BJ (cell line): ENCODE data around the gene FOXA1. TPM values are rescaled to one million over a fixed set of nuclear protein-coding genes. Genes with fewer than 3 reads are reported as not detected.
"Not testable (repeated sequence)": the region's sequence is repeated elsewhere in the genome, so short reads cannot be mapped to it uniquely, and the experiment has no call there.

Experiments
- CTCF ChIA-PET: fragments of 350-600 bp; formaldehyde crosslinking; extraction: SDS; loops from one replicate; lab custom pipeline; 2021; ENCODE audit warnings: antibody characterized with exemption, inconsistent platforms; lab: Yijun Ruan, JAX
- POLR2A ChIA-PET: fragments of 300-600 bp; sonication (Branson Sonifier 250); formaldehyde crosslinking; extraction: SDS; loops from one replicate; lab custom pipeline; 2021; ENCODE audit warnings: antibody characterized with exemption; lab: Charles Lee
- DNase-seq: peaks from one replicate; pipeline ENCODE4 v3.0.0-alpha.2; 2011; ENCODE audit warnings: low read depth
- H3K27me3 ChIP-seq: 2 replicates; pipeline ENCODE4 v1.6.0; 2011; ENCODE audit warnings: low read length; ENCODE audit not compliant: control insufficient read depth, insufficient read depth
- H3K36me3 ChIP-seq: 2 replicates; pipeline ENCODE4 v1.5.1; 2011; ENCODE audit warnings: low read length; ENCODE audit not compliant: control insufficient read depth, insufficient read depth
- H3K4me3 ChIP-seq: 2 replicates; pipeline ENCODE4 v1.5.1; 2011; ENCODE audit warnings: low read depth, mild to moderate bottlenecking, control low read depth, low read length
- polyA plus RNA-seq: library from polyadenylated mRNA; depleted of rRNA; stranded (reverse); fragments of >200 nt; gene quantifications from 2 replicates; pipeline ENCODE4 v1.2.3, GENCODE V29; 2011
- TF ChIP-seq, protein P1 (sequence below): IDR thresholded peaks from 2 replicates; pipeline ENCODE4 v1.5.1; 2011; ENCODE audit warnings: low read depth, mild to moderate bottlenecking, control low read depth, inconsistent platforms, low read length, moderate library complexity; ENCODE audit not compliant: insufficient read depth

FOXA1 gene
- polyA plus RNA-seq, 1 experiment, result 0.10 TPM

DNA sequence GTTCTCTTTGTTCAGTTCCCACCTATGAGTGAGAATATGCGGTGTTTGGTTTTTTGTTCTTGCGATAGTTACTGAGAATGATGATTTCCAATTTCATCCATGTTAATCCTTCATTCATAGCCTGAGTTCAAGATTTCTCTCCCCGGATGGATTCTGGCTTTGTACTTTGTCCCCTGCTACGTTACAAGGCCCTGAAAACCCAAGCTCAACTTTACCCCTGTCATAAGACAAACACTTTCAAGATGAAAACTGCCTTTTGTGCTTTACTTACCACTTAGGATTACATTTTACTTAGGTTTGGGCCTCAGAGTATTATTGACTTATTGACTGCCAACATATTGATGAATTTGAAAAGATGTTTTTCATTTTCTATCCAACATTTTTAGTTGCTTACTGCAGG lies 36.3 kb downstream of the FOXA1 start:
- TF ChIP-seq, protein P1, sequence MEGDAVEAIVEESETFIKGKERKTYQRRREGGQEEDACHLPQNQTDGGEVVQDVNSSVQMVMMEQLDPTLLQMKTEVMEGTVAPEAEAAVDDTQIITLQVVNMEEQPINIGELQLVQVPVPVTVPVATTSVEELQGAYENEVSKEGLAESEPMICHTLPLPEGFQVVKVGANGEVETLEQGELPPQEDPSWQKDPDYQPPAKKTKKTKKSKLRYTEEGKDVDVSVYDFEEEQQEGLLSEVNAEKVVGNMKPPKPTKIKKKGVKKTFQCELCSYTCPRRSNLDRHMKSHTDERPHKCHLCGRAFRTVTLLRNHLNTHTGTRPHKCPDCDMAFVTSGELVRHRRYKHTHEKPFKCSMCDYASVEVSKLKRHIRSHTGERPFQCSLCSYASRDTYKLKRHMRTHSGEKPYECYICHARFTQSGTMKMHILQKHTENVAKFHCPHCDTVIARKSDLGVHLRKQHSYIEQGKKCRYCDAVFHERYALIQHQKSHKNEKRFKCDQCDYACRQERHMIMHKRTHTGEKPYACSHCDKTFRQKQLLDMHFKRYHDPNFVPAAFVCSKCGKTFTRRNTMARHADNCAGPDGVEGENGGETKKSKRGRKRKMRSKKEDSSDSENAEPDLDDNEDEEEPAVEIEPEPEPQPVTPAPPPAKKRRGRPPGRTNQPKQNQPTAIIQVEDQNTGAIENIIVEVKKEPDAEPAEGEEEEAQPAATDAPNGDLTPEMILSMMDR, result no peak
- POLR2A ChIA-PET, result no interaction called here
- H3K27me3 ChIP-seq, result no peaks in the 10 kb centered on the region
- no peak for DNase-seq
- CTCF ChIA-PET, result no interaction called here
- H3K4me3 ChIP-seq, result no peak overlapping the region
- no peaks in the 10 kb centered on the region for H3K36me3 ChIP-seq

DNA sequence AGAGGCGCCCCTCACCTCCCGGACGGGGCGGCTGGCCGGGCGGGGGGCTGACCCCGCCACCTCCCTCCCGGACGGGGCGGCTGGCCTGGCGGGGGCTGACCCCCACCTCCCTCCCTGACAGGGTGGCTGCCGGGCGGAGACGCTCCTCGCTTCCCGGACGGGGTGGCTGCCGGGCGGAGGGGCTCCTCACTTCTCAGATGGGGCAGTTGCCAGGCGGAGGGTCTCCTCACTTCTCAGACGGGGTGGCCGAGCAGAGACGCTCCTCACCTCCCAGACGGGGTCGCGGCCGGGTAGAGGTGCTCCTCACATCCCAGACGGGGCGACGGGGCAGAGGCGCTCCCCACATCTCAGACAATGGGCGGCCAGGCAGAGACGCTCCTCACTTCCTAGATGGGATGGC lies 39.5 kb downstream of the FOXA1 start:
- DNase-seq, CTCF ChIA-PET, POLR2A ChIA-PET: not testable (repeated sequence)

DNA sequence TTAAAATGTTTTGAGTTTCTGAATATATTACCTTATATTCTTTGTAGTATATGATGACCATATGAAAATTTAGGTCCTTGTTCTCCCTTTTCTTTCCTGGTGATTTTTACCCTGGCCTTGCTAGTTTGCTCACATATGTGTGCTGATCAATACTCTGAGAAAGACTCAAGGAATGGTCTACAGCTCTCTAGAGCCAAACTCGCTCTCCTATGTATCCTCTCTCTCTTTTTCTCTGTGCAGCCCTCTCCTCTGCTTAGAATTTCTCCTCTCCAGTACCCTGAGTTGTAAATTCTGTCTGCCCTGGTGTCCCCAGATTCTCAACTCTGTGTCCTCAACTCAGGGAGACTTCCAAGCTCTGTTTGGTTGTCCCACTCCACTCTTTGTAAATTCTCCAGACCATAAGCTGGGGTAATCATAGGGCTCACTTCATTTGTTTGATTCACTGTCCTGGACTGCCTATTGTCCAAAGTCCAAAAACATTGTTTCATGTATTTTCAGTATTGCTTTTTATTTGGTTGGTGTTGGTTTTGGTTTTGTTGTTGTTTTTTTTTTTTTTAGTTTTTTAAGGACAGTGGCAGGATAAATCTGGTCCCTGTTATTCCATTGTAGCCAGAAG lies 41.0 kb downstream of the FOXA1 start:
- no peak overlapping the region for H3K4me3 ChIP-seq
- H3K36me3 ChIP-seq, result no peaks in the 10 kb centered on the region
- no peaks in the 10 kb centered on the region for H3K27me3 ChIP-seq
- POLR2A ChIA-PET, result no interaction called here
- CTCF ChIA-PET, result no interaction called here
- TF ChIP-seq, protein P1, result no peak
- no peak for DNase-seq

More for the DNA sequence above, 39.5 kb downstream of the FOXA1 start:
- H3K27me3 ChIP-seq, H3K36me3 ChIP-seq, H3K4me3 ChIP-seq: not testable (repeated sequence)

DNA sequence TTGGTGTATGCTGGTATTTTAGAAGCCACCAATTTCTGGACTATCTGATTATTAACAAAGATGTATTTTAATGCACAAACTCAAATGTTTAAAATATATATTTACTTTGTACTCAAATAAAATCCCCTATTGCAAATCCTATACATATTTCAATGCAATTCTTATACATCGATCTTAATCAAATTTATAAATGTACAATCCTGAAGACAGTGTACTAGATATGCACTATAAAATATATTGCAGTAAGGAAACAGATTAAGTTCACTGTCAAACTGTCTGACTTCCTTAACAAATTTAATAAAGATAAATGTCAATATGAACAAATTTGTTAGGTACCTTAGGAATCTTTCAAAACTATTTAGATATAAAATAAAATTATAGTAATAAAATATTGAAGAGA lies 43.9 kb downstream of the FOXA1 start:
- Histone ChIP-seq H3K36me3 (no peaks in the 10 kb centered on the region), H3K4me3 (no peak overlapping the region), H3K27me3 (no peaks in the 10 kb centered on the region)
- no peak for DNase-seq
- CTCF ChIA-PET, result no interaction called here
- POLR2A ChIA-PET, result interaction anchor here (0.6 kb wide), 1 partner anchor 105 kb away, joined by 4 read pairs; no protein-coding TSS in a partner anchor
- TF ChIP-seq, protein P1, result no peak

DNA sequence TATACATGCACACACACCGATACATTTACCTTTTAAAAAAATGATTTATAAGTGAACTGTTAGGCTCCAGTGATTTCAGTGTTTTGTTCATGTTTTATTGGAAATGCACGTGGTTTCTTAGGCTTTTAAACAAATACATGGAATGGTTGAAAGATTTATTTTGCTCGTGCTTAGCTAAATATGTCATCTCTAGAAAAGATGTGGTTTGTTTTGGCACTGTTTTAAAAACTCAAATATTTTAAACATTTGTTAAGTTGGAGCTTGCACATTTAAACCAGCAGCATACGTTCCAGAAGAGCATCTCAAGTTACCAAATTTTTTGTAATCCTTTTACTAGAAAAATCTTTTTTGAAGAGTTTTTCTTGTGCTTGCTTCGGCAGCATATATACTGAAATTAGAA lies 44.5 kb downstream of the FOXA1 start:
- TF ChIP-seq, protein P1, result no peak
- ChIA-PET CTCF (no interaction called here), POLR2A (interaction anchor here (0.6 kb wide), 1 partner anchor 106 kb away, joined by 4 read pairs; no protein-coding TSS in a partner anchor)
- H3K4me3 ChIP-seq, result no peak overlapping the region
- H3K36me3 ChIP-seq, result no peaks in the 10 kb centered on the region
- no peaks in the 10 kb centered on the region for H3K27me3 ChIP-seq
- peak; percentile 78 for DNase-seq
